Transverse colon (tissue), 4 donors: ENCODE measurements around the gene PLAGL2. TPM values are rescaled to one million over a fixed set of nuclear protein-coding genes. Genes with fewer than 3 reads are reported as not detected.

Source experiments
- DNase-seq: peaks from one replicate; pipeline ENCODE4 v3.0.0-alpha.2; 2019
- H3K27ac ChIP-seq, 4 donors: fragments of 200-600 bp; sonication (generic); 2 replicates each; pipeline ENCODE4 v1.5.1; 2016 to 2018; ENCODE audit warnings: inconsistent platforms in 4 of 4
- H3K27me3 ChIP-seq: fragments of 200-600 bp; sonication (generic); 2 replicates; pipeline ENCODE4 v1.5.1; 2017; ENCODE audit warnings: inconsistent platforms
- H3K36me3 ChIP-seq, 4 donors: fragments of 200-600 bp; sonication (generic); 2 replicates each; pipeline ENCODE4 v1.5.1; 2017 to 2019; ENCODE audit warnings: inconsistent platforms in 4 of 4
- H3K4me1 ChIP-seq, 4 donors: fragments of 200-600 bp; sonication (generic); 2 replicates each; pipeline ENCODE4 v1.5.1; 2017 to 2020; ENCODE audit warnings: inconsistent platforms in 4 of 4
- H3K4me3 ChIP-seq, 4 donors: fragments of 200-600 bp; sonication (generic); 1 replicate in 1 of 4; 2 replicates in 3 of 4; pipeline versions ENCODE4 v1.5.1 to v1.6.1; 2017 to 2019; ENCODE audit warnings: inconsistent platforms in 4 of 4
- H3K9me3 ChIP-seq, 2 donors: fragments of 200-600 bp; sonication (generic); 2 replicates each; pipeline ENCODE4 v1.5.1; 2017 to 2019; ENCODE audit warnings: inconsistent platforms in 2 of 2
- EP300 ChIP-seq: sonication (generic); formaldehyde crosslinking; IDR thresholded peaks from one replicate; pipeline ENCODE4 v1.6.1; 2017; ENCODE audit warnings: antibody characterized with exemption, low read depth
- POLR2A ChIP-seq: fragments of 450-650 bp; IDR thresholded peaks from one replicate; pipeline ENCODE4 v1.6.1; 2016; ENCODE audit warnings: antibody characterized with exemption, mild to moderate bottlenecking, moderate library complexity
- POLR2AphosphoS5 ChIP-seq, 3 donors: sonication (generic); formaldehyde crosslinking; IDR thresholded peaks; one replicate each; pipeline ENCODE4 v1.6.1; 2016; ENCODE audit warnings: antibody characterized with exemption in 3 of 3
- WGBS, 2 donors: methylation state at CpG; one replicate each; pipeline ENCODE4 v1.1.5; 2018; ENCODE audit warnings: low coverage in 1 of 2; 5-methylcytosine and 5-hydroxymethylcytosine counted together
- in situ Hi-C, 4 donors: fragments of 200-750 bp; cut with MboI; loops; one replicate each; pipeline versions ENCODE4 v1.15.0 to v1.15.1; 2017; ENCODE audit warnings: low sequenced_read_pairs in 3 of 4, low pct_ligation_motif_present in 1 of 4, low pct_unique_long_range_greater_than_20kb in 1 of 4
- intact Hi-C: fragments of 100-400 bp; cut with DNase I; formaldehyde crosslinking; loops from one replicate; pipeline ENCODE4 v1.15.1; 2023; ENCODE audit warnings: low total_unique reads
- total RNA-seq, 4 donors: library from RNA; depleted of rRNA; stranded (reverse); fragments of >200 nt; gene quantifications; one replicate each; pipeline ENCODE4 v1.1.0, GENCODE V29; 2016
- TF ChIP-seq, protein P1 (sequence below), 5 experiments: fragments of 200-600 bp in 3 of 5; fragments of 450-650 bp in 2 of 5; sonication (generic) in 3 of 5; IDR thresholded peaks; 1 replicate in 2 of 5; 2 replicates in 3 of 5; pipeline ENCODE4 v1.5.1; 2016 to 2017; ENCODE audit warnings: antibody characterized with exemption in 5 of 5, inconsistent platforms in 3 of 5, mild to moderate bottlenecking in 2 of 5, moderate library complexity in 1 of 5

Gene PLAGL2
- total RNA-seq, 4 donors from 2014 or later = 6.6 to 24.9 (median 11.8) TPM

DNA sequence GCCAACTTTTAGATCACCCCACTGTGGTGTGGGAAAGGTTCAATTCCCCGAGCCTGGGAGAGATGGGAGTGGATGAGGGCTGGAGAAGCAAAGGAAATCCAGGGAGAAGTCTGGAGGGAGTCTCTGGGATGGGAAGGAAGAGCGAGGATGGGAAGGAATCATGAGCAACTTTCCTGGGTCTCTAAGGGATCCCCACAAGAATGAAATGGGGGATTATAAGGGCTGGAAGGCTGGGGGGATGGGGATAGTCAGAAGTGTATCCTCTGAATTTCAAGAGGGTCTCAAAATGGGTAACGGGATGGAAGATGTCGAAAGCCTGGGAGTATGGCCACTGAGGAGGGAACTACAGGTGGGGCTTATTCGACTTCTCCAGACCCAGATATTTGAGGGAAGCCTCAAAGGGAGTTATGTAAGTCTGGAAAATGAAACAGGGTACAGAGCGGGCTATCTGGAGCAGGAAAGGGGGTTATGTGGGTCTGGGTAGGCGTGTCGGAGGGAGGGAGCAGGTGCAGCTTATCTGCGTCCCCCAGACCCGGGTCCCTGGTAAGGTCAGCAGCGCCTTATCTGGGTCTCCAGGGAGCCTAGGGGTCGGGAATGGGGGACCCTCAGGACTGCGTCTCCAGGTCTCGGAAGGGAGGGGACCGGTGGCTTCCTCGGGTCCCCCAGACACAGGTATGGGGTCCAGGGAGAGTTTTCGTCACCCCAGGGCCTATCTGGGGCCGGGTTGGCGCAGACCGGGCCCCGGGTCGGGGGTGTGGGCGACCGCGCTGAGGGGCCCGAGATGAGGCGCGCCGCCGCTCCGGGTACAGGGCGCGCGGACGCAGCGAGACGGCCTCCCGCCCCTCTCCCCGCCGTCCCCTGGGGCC is 550 bp downstream of the PLAGL2 start:
- peak overlapping the region; percentile 75 to 100 (median 88) for H3K4me3 ChIP-seq
- 3 to 17% methylated on average over 3 to 16 of the region's 40 CpGs for WGBS, 2 donors
- H3K4me1 ChIP-seq = peaks cover 41 to 70% (median 54%) of the 10 kb centered on the region in 4 donors
- no peaks in the 10 kb centered on the region for H3K9me3 ChIP-seq
- no peaks in the 10 kb centered on the region for H3K27me3 ChIP-seq
- in situ Hi-C loops = no loop called here
- no peak for DNase-seq
- no peak for TF ChIP-seq POLR2AphosphoS5 (IDR thresholded peaks at IDR 0.05)
- no peak for TF ChIP-seq POLR2A
- TF ChIP-seq, protein P1, sequence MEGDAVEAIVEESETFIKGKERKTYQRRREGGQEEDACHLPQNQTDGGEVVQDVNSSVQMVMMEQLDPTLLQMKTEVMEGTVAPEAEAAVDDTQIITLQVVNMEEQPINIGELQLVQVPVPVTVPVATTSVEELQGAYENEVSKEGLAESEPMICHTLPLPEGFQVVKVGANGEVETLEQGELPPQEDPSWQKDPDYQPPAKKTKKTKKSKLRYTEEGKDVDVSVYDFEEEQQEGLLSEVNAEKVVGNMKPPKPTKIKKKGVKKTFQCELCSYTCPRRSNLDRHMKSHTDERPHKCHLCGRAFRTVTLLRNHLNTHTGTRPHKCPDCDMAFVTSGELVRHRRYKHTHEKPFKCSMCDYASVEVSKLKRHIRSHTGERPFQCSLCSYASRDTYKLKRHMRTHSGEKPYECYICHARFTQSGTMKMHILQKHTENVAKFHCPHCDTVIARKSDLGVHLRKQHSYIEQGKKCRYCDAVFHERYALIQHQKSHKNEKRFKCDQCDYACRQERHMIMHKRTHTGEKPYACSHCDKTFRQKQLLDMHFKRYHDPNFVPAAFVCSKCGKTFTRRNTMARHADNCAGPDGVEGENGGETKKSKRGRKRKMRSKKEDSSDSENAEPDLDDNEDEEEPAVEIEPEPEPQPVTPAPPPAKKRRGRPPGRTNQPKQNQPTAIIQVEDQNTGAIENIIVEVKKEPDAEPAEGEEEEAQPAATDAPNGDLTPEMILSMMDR (IDR thresholded peaks at IDR 0.05) = no peak
- TF ChIP-seq EP300 = no peak
- peak overlapping the region; percentile 83 to 96 (median 92) for H3K27ac ChIP-seq
- peaks cover 0 to 3% (median 0%) of the 10 kb centered on the region in 4 donors for H3K36me3 ChIP-seq
- intact Hi-C loops = no loop called here

DNA sequence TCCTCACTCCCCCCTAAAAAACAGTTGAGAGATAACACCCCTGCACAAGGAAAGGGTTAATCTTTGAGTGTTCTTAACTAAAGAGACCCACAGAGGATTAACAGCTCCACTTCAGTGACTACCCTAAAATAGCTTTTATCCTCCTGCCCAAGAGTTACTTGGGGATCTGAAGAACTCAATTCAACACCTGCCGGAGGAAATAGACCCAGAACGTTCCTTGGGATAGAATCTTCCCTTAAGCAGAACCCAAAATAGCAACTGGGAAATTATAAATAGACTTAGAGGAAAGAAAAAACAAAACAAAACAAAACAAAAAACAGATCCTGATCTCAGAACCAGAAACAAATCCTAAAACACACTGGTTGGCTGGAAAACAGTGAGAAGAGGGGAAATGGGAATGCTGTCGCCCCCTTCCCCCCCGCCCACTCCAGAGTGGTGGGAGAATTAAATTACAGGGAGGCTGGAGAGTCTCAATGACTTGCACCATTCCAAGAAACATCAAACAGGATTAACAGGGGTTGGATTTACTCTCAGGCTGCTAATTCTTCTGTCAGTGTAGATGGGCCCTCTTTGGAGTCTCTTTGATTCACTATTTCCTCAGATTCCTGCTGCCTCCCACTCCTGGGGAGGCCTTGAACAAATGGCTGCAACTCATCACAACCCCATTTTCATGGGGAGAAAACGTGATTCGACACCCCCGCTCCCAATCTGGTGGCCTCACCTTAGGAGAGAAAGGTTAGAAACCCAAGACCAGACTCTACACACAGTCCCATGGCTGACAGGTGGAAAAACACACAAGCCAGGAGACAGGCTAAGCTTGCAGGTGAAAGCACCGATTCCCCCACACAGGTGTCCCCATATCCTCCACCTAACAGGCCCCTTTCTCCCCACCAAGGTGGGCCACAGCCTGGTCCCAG is 1.4 kb downstream of the PLAGL2 start:
- H3K27ac ChIP-seq = peak overlapping the region; percentile 83 to 96 (median 92)
- peaks cover 41 to 70% (median 54%) of the 10 kb centered on the region in 4 donors for H3K4me1 ChIP-seq
- WGBS, 2 donors = 23 to 28% methylated on average over 4 to 8 of the region's 8 CpGs
- DNase-seq = no peak
- H3K36me3 ChIP-seq = peaks cover 0 to 6% (median 2%) of the 10 kb centered on the region in 4 donors
- in situ Hi-C loops (no loop called here), intact Hi-C loops (no loop called here)
- TF ChIP-seq POLR2AphosphoS5 (IDR thresholded peaks at IDR 0.05) = no peak
- peak overlapping the region; percentile 75 to 100 (median 88) for H3K4me3 ChIP-seq
- H3K9me3 ChIP-seq = no peaks in the 10 kb centered on the region
- no peaks in the 10 kb centered on the region for H3K27me3 ChIP-seq

DNA sequence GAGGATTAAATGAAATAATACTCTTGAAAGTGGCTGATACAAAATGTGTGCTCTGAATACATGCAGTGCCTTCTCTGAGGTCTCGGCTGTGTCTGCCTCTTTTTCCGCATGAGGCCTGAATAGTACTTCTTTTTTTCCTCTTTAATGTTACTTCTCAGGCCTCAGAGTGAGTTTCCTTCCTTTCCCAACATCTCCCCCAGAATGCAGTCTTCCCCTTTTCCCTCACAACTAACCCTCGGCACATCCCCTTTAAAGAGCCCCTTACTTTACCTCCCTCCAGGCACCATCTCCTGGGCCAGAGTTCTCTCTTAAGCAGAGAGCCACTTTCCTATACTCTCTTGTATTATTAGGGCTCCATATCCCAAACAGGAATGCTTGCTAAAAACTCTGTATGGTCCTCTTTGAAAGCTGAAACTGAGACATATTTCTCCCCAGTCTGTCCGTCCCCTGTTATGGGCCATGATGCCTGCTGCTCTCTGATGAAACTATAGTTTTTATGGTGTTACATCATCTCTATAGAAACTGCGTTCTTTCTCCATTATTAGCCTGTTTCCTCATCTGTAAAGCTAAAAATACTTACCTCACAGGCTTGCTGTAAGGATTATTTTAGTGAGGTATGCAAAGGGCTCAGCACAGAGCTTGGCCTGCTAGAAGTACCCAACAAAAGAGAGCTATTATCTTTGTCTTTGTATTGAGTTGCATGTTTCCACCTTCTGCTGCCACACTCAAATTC is 2.3 kb downstream of the PLAGL2 start:
- intact Hi-C loops (no loop called here), in situ Hi-C loops (no loop called here)
- TF ChIP-seq EP300 (no peak), POLR2A (no peak), POLR2AphosphoS5 (IDR thresholded peaks at IDR 0.05) (no peak)
- TF ChIP-seq, protein P1 (IDR thresholded peaks at IDR 0.05) = no peak
- H3K36me3 ChIP-seq = peaks cover 0 to 11% (median 5%) of the 10 kb centered on the region in 4 donors
- H3K27ac ChIP-seq = peak overlapping the region; percentile 83 to 96 (median 92)
- no peaks in the 10 kb centered on the region for H3K9me3 ChIP-seq
- 37 to 39% methylated on average over 5 of the region's 5 CpGs for WGBS, 2 donors
- H3K4me3 ChIP-seq = peak overlapping the region in 1 of 4 donors; percentile 99
- no peaks in the 10 kb centered on the region for H3K27me3 ChIP-seq
- DNase-seq = no peak
- peaks cover 41 to 70% (median 54%) of the 10 kb centered on the region in 4 donors for H3K4me1 ChIP-seq

DNA sequence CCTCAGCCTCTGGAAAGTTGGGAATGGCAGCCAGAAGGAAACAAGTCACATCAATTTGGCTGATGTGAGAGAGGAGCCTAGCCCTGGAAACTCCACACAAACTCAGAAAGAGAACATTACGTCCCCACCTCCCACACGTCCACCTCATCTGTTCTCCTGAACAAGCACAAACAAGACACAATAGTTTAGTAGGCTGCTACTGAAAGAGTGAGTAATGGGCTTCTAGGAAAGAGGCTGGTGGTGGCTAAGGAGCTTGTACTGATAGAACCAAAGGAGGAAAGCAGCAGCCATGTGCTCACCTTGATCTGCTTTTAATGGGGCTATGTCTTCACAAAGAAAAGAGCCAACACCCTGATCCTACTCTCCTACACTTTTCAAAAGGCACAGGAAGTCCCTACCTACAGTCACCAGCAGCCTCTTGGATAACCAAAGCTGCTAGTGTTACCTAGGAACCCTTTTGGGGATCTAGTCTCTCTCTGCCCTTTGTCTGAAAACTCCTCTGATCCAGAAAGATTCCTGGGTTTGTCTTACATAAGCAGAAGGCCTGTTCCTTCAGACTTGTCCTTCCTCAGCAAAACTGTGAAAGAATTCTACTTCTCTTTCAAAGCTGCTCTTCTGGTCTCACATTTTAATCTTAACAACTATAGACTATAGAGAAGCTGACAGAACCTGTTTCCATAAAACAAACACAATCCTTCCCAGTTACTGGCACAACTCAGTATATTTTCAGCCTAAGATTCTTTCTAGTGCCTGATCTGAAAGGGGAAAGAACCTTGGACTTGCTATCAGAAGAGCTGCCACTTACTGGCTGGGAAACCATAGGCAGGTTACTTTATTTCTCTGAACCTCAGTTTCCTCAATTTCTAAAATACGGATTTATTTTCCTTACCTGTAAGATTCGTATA is 3.1 kb downstream of the PLAGL2 start:
- DNase-seq = no peak
- TF ChIP-seq, protein P1 (IDR thresholded peaks at IDR 0.05) = no peak
- TF ChIP-seq POLR2AphosphoS5 (IDR thresholded peaks at IDR 0.05) = peak in 1 of 3 donors; percentile 36
- Histone ChIP-seq H3K4me3 (peak overlapping the region in 1 of 4 donors; percentile 99), H3K9me3 (no peaks in the 10 kb centered on the region), H3K27ac (peak overlapping the region; percentile 83 to 96 (median 92)), H3K27me3 (no peaks in the 10 kb centered on the region), H3K4me1 (peaks cover 41 to 63% (median 51%) of the 10 kb centered on the region in 4 donors), H3K36me3 (peaks cover 0 to 14% (median 5%) of the 10 kb centered on the region in 4 donors)
- intact Hi-C loops (no loop called here), in situ Hi-C loops (no loop called here)
- 45 to 46% methylated on average over 2 to 4 of the region's 4 CpGs for WGBS, 2 donors
